Activated naive CD8-positive, alpha-beta T cell treated with anti-CD3 and anti-CD28 coated beads for 36 hours (primary cell): ENCODE measurements around the gene ATP6V1C2. TPM values are rescaled to one million over a fixed set of nuclear protein-coding genes. Genes with fewer than 3 reads are reported as not detected.

Experiments
- DNase-seq: peaks from one replicate; pipeline ENCODE4 v3.0.0; 2021
- H3K27ac Mint-ChIP-seq: one replicate; pipeline ENCODE4 v1.8.0; 2022; ENCODE audit warnings: mild to moderate bottlenecking, moderate library complexity, mixed read lengths
- H3K27me3 Mint-ChIP-seq: one replicate; pipeline ENCODE4 v1.8.0; 2022; ENCODE audit warnings: mild to moderate bottlenecking, mixed read lengths
- H3K36me3 Mint-ChIP-seq: one replicate; pipeline ENCODE4 v1.8.0; 2021; ENCODE audit warnings: mild to moderate bottlenecking, mixed read lengths
- H3K4me1 Mint-ChIP-seq: one replicate; pipeline ENCODE4 v1.8.0; 2021; ENCODE audit warnings: mixed read lengths
- H3K4me3 Mint-ChIP-seq: one replicate; pipeline ENCODE4 v1.8.0; 2022; ENCODE audit warnings: mild to moderate bottlenecking, moderate library complexity, mixed read lengths
- H3K9me3 Mint-ChIP-seq: one replicate; pipeline ENCODE4 v1.8.0; 2022; ENCODE audit warnings: mixed read lengths
- total RNA-seq, 2 experiments: library from RNA; stranded (reverse); gene quantifications; one replicate each; pipeline ENCODE4 v1.2.3, GENCODE V29; 2021

ATP6V1C2 gene
- not detected for total RNA-seq

- DNase-seq, result peak; percentile 36
- H3K4me3 Mint-ChIP-seq, result peak within 1 kb of the TSS; percentile 35
- peaks cover 4% of the 10 kb centered on the region for H3K4me1 Mint-ChIP-seq
- H3K27me3 Mint-ChIP-seq, result peaks cover 73% of the 10 kb centered on the region
- H3K27ac Mint-ChIP-seq, result no peak within 1 kb of the TSS
- no peaks in the 10 kb centered on the region for H3K9me3 Mint-ChIP-seq
- no peaks in the 10 kb centered on the region for H3K36me3 Mint-ChIP-seq
These were observed at the start of gene ATP6V1C2 for GRCh38 chr2:10721396-10722251. Gene ATP6V1C2, plus strand, starts transcription at chr2:10721630. Its CDS starts 1,220 bp downstream, at chr2:10722850.

GRCh38 chr2:10675131-10675530, 46.3 kb upstream of the ATP6V1C2 start:
- no peak overlapping the region for H3K27ac Mint-ChIP-seq
- H3K9me3 Mint-ChIP-seq, result no peaks in the 10 kb centered on the region
- H3K4me1 Mint-ChIP-seq, result peaks cover 10% of the 10 kb centered on the region
- no peak overlapping the region for H3K4me3 Mint-ChIP-seq
- DNase-seq, result no peak
- peaks cover 25% of the 10 kb centered on the region for H3K36me3 Mint-ChIP-seq
- H3K27me3 Mint-ChIP-seq, result no peaks in the 10 kb centered on the region

- H3K36me3 Mint-ChIP-seq, result peaks cover 17% of the 10 kb centered on the region
- peaks cover 22% of the 10 kb centered on the region for H3K4me1 Mint-ChIP-seq
- no peaks in the 10 kb centered on the region for H3K9me3 Mint-ChIP-seq
- no peaks in the 10 kb centered on the region for H3K27me3 Mint-ChIP-seq
- H3K27ac Mint-ChIP-seq, result no peak overlapping the region
- DNase-seq, result no peak
- H3K4me3 Mint-ChIP-seq, result no peak overlapping the region
These were observed 43.2 kb upstream of the ATP6V1C2 start for GRCh38 chr2:10678225-10678624.

- peaks cover 16% of the 10 kb centered on the region for H3K36me3 Mint-ChIP-seq
- no peak overlapping the region for H3K27ac Mint-ChIP-seq
- H3K9me3 Mint-ChIP-seq, result no peaks in the 10 kb centered on the region
- H3K4me3 Mint-ChIP-seq, result no peak overlapping the region
- peaks cover 22% of the 10 kb centered on the region for H3K4me1 Mint-ChIP-seq
- no peak for DNase-seq
- H3K27me3 Mint-ChIP-seq, result no peaks in the 10 kb centered on the region
These were observed 41.2 kb upstream of the ATP6V1C2 start for GRCh38 chr2:10680214-10680613.

- Mint-ChIP-seq H3K4me1 (peaks cover 16% of the 10 kb centered on the region), H3K27ac (no peak overlapping the region), H3K36me3 (peaks cover 16% of the 10 kb centered on the region), H3K27me3 (no peaks in the 10 kb centered on the region), H3K9me3 (no peaks in the 10 kb centered on the region), H3K4me3 (no peak overlapping the region)
- DNase-seq, result no peak
These were observed 40.5 kb upstream of the ATP6V1C2 start for GRCh38 chr2:10680957-10681356.

GRCh38 chr2:10686176-10686730, 35.2 kb upstream of the ATP6V1C2 start:
- Mint-ChIP-seq H3K9me3 (no peaks in the 10 kb centered on the region), H3K27me3 (no peaks in the 10 kb centered on the region), H3K4me3 (no peak overlapping the region), H3K27ac (peak overlapping the region; percentile 7), H3K4me1 (peaks cover 11% of the 10 kb centered on the region), H3K36me3 (peaks cover 4% of the 10 kb centered on the region)
- no peak for DNase-seq

- Mint-ChIP-seq H3K27me3 (no peaks in the 10 kb centered on the region), H3K9me3 (no peaks in the 10 kb centered on the region), H3K36me3 (peaks cover 3% of the 10 kb centered on the region), H3K27ac (no peak overlapping the region), H3K4me3 (no peak overlapping the region), H3K4me1 (peaks cover 9% of the 10 kb centered on the region)
- DNase-seq, result no peak
These were observed 32.3 kb upstream of the ATP6V1C2 start for GRCh38 chr2:10688921-10689807.

GRCh38 chr2:10691521-10691920, 29.9 kb upstream of the ATP6V1C2 start:
- Mint-ChIP-seq H3K27me3 (no peaks in the 10 kb centered on the region), H3K9me3 (no peaks in the 10 kb centered on the region), H3K4me1 (peaks cover 9% of the 10 kb centered on the region), H3K4me3 (no peak overlapping the region), H3K27ac (no peak overlapping the region), H3K36me3 (peaks cover 2% of the 10 kb centered on the region)
- no peak for DNase-seq

- Mint-ChIP-seq H3K36me3 (no peaks in the 10 kb centered on the region), H3K4me1 (peaks cover 3% of the 10 kb centered on the region), H3K9me3 (no peaks in the 10 kb centered on the region), H3K4me3 (no peak overlapping the region), H3K27me3 (peaks cover 3% of the 10 kb centered on the region), H3K27ac (no peak overlapping the region)
- DNase-seq, result no peak
These were observed 21.2 kb upstream of the ATP6V1C2 start for GRCh38 chr2:10700078-10700803.

- Mint-ChIP-seq H3K36me3 (no peaks in the 10 kb centered on the region), H3K4me1 (peaks cover 3% of the 10 kb centered on the region), H3K27me3 (peaks cover 16% of the 10 kb centered on the region), H3K9me3 (no peaks in the 10 kb centered on the region), H3K4me3 (no peak overlapping the region), H3K27ac (no peak overlapping the region)
- DNase-seq, result no peak
These were observed 17.3 kb upstream of the ATP6V1C2 start for GRCh38 chr2:10704034-10704594.

- Mint-ChIP-seq H3K36me3 (no peaks in the 10 kb centered on the region), H3K4me3 (no peak overlapping the region), H3K9me3 (no peaks in the 10 kb centered on the region), H3K27ac (no peak overlapping the region), H3K27me3 (peaks cover 28% of the 10 kb centered on the region), H3K4me1 (no peaks in the 10 kb centered on the region)
- DNase-seq, result no peak
These were observed 15.4 kb upstream of the ATP6V1C2 start for GRCh38 chr2:10706033-10706432.

GRCh38 chr2:10707831-10708230, 13.6 kb upstream of the ATP6V1C2 start:
- no peak overlapping the region for H3K4me3 Mint-ChIP-seq
- no peak overlapping the region for H3K27ac Mint-ChIP-seq
- H3K36me3 Mint-ChIP-seq, result no peaks in the 10 kb centered on the region
- H3K4me1 Mint-ChIP-seq, result peaks cover 5% of the 10 kb centered on the region
- H3K27me3 Mint-ChIP-seq, result peaks cover 31% of the 10 kb centered on the region
- DNase-seq, result no peak
- no peaks in the 10 kb centered on the region for H3K9me3 Mint-ChIP-seq

- Mint-ChIP-seq H3K9me3 (no peaks in the 10 kb centered on the region), H3K27me3 (peaks cover 28% of the 10 kb centered on the region), H3K36me3 (no peaks in the 10 kb centered on the region), H3K27ac (no peak overlapping the region), H3K4me3 (no peak overlapping the region), H3K4me1 (peaks cover 5% of the 10 kb centered on the region)
- DNase-seq, result no peak
These were observed 12.0 kb upstream of the ATP6V1C2 start for GRCh38 chr2:10709290-10709939.
